ENCODE measurements around the gene PLEKHG3.
"Not testable (repeated sequence)": the region's sequence is repeated elsewhere in the genome, so short reads cannot be mapped to it uniquely, and the experiment has no call there.

The PLEKHG3 gene

DNA sequence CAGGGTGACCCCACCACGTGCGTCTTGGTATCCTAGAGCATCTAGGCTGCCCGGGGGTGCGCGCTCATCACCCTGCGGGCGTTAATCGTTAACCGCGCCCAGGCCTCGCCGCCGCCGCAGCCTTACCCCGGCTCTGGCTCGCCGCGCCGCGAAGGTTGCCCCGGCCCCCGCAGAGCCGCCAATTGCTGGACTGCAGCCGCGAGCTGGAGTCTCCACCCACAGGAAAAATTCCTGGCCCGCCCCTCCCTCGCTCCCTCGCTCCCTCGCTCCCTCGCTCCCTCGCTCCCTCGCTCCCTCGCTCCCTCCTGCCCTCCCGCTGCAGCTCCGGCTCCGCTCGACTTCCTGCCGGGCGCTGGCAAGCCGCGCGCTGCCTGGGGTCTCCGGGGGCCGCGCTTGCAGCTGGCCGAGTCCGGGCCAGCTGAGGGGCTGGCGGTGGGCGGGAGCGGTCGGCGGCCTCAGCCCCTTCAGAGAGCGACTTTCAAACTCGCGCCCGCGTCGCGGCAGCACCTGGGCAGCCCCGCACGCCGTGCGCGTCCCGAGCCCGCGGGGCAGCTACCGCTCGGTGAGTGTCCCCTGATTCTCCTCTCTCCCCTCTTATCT, at the start of gene PLEKHG3:
PLEKHG3 (plus strand) TSS at position 282 of the 600 bp plus-strand sequence. CDS start 23,208 bp downstream, outside the sequence.
- in situ Hi-C loops (cut with HindIII; ENCODE audit: low sequenced_read_pairs): no loop called here

DNA sequence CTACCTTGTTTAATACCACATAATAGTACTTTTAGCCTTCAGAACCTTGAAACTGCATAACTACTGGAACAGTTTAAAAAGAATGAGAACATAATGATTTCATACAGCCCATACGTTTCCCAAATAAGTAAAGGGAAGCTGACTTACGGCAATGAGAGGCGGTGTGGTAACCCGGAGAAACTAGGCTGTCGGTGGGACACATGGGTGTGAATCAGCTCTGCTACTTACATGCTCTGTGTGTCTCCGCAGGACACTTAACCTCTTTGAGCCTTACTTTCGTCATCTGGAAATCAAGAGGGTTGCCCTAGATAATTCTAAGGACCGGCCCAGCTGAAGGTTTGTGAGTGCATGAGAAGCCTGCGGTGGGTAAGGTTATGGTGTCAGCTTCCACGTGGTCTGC, 49.3 kb upstream of the PLEKHG3 start:
- in situ Hi-C loops (cut with HindIII; ENCODE audit: low sequenced_read_pairs): no loop called here

DNA sequence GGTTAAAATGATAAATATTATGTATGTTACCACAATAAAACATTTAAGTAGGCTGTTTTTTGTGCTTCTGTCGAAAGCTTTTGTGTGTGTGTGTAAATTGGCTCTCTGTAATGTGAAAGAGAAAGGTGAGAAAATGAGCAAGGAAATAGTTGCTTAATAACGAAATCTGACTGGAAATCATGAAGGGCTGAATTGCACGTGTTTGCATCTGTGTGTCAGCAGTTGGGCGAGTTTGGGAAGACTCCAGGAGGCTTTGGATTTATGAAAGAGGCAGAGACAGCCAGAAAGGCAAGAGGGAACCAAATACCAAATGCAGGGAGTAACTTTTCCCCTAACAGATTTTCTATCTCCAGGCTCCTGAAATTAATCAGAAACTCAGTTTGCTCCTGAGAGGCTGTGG, 47.2 kb upstream of the PLEKHG3 start:
- in situ Hi-C loops (cut with HindIII; ENCODE audit: low sequenced_read_pairs): no loop called here

DNA sequence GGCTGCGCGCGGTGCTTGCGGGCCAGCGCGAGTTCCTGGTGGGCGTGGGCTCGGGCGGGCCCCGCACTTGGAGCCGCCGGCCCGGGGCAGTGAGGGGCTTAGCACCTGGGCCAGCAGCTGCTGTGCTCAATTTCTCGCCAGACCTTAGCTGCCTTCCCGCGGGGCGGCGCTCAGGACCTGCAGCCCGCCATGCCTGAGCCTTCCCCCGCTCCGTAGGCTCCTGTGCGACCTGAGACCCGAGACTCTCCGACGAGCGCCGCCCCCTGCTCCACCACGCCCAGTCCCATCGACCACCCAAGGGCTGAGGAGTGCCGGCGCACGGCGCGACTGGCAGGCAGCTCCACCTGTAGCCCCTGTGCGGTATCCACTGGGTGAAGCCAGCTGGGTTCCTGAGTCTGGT, 46.0 kb upstream of the PLEKHG3 start:
- in situ Hi-C loops (cut with HindIII; ENCODE audit: low sequenced_read_pairs): no loop called here

DNA sequence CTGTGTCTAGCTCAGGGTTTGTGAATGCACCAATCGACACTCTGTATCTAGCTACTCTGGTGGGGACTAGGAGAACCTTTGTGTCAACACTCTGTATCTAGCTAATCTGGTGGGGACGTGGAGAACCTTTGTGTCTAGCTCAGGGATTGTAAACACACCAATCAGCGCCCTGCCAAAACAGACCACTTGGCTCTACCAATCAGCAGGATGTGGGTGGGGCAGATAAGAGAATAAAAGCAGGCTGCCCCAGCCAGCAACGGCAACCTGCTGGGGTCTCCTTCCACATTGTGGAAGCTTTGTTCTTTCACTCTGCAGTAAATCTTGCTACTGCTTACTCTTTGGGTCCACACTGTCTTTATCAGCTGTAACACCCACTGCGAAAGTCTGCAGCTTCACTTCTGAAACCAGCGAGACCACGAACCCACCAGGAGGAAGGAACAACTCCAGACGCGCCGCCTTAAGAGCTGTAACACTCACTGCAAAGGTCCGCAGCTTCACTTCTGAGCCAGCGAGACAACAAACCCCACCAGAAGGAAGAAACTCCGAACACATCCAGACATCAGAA, 45.4 kb upstream of the PLEKHG3 start:
- in situ Hi-C loops (cut with HindIII; ENCODE audit: low sequenced_read_pairs): not testable (repeated sequence)

DNA sequence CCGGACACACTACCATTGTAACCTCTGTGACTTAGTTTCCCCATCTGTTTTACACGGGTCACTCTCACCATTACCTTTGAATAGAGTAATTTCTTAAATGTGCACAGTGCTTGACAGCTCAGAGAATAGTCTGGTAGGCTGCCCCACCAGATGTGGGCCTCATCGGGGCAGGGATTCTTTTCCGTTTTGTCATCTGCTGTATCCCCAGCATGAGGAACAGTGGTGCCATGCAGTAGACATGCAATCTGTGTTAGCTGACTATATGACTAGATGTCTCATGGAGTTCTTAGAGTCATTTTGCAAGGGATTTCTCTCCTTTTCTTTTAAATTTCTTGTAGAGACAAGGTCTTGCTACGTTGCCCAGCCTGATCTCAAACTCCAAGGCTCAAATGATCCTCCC, 44.9 kb upstream of the PLEKHG3 start:
- in situ Hi-C loops (cut with HindIII; ENCODE audit: low sequenced_read_pairs): no loop called here

DNA sequence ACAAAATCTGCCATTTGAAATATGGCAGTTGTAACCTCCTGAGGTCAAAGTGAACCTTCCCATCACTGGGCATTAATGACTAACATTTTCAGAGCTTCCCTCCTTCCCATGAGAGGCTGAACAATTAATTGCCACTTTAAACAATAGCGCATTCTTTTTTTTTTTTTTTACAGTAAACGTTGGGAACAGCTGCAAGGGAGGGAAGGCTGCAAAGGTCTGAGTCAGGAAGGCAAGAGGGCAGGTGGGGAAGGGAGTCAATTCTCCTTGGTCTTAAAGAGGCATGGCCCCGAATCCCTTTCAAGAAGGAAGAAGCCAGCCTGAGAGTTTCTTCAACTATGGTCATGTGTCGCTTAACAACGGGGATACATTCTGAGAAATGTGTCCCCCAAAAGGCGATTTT, 41.0 kb upstream of the PLEKHG3 start:
- in situ Hi-C loops (cut with HindIII; ENCODE audit: low sequenced_read_pairs): no loop called here

DNA sequence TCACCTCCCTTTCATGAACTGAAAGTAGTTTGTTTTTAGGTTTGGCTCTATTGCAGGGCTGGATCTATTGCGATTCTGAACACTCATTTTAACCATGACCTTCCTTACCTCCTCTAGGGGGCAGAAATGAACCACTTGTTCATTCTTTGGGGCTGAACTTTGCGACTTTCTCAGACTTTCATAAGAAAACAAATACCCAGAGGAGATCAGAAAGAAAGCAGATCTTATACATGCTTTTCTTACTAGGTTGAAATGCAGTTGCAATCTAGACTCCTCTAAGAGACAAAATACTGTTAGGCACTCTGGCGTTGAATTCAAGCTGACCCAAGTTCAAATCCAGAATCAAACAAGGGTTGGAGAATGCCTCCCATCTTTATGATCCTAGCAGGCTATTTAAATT, 32.6 kb upstream of the PLEKHG3 start:
- in situ Hi-C loops (cut with HindIII; ENCODE audit: low sequenced_read_pairs): no loop called here

DNA sequence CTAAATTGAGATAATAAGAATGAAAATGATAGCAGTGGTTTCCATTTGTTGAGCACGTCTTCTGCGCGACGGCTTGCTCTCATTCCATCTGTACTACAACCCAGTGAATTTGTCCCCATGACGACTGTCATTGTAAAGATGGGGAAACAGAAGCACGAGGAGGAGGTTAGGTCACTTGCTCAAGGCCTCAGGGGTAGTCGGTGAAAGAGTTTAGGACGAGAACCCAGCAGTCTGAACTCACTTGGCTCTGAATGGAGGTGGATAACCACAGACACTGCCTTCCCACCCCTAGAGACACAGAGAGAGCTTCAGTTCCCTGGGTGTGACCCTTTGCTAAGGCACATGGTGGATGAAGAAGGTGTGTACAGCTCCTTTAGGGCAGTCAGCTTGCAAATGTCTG, 30.9 kb upstream of the PLEKHG3 start:
- in situ Hi-C loops (cut with HindIII; ENCODE audit: low sequenced_read_pairs): no loop called here

DNA sequence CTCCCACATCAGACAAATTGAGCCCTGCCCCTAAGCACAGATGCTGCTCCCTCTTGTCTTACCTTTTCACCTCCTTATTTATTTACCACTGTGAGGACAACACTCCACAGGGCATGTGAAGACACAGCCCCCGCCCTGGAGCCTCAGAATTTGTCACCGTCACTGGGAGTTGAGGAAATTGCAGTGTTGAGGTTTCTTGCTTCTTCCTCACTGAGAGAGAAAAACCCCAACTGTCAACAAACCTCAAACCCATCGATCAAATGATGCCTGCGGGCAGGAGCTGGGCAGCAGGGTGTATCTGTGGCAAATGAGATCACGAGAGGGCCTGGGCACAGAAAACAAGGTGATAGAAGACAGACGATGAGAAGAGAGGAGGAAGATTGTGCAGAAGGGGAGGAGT, 30.5 kb upstream of the PLEKHG3 start:
- in situ Hi-C loops (cut with HindIII; ENCODE audit: low sequenced_read_pairs): no loop called here

DNA sequence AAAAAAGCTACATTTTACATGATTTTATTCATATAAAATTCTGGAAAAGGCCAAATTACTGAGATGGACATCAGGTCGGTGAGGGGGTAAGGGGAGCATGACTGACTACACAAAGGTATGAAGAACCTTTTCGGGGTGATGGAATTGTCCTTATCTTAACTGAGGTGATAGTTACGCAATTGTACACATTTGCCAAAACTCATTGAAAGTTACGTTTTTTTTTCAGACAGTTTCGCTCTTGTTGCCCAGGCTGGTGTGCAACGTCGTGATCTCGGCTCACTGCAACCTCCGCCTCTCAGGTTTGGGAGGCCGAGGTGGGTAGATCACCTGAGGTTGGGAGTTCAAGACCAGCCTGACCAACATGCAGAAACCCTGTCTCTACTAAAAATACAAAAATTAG, 29.4 kb upstream of the PLEKHG3 start:
- in situ Hi-C loops (cut with HindIII; ENCODE audit: low sequenced_read_pairs): no loop called here

DNA sequence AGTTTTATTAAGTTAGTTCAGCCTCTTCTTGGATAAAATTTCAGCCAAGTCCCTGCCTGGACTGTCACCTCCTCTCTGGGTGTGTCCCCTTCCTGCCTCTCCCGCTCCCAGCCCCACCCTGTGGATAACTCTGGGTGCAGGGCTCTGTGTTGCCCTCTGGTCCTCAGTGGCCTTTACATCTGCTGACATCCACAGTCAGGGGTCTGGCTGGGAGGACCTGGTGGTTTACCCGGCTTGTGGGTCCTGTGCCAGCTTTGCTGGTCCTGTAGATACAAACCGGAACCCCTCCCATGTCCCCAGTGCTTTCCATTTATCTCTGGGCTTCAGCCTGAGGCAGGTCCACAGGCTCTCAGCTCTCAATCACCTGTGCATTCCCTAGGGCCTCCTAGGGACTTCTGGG, 28.9 kb upstream of the PLEKHG3 start:
- in situ Hi-C loops (cut with HindIII; ENCODE audit: low sequenced_read_pairs): no loop called here

DNA sequence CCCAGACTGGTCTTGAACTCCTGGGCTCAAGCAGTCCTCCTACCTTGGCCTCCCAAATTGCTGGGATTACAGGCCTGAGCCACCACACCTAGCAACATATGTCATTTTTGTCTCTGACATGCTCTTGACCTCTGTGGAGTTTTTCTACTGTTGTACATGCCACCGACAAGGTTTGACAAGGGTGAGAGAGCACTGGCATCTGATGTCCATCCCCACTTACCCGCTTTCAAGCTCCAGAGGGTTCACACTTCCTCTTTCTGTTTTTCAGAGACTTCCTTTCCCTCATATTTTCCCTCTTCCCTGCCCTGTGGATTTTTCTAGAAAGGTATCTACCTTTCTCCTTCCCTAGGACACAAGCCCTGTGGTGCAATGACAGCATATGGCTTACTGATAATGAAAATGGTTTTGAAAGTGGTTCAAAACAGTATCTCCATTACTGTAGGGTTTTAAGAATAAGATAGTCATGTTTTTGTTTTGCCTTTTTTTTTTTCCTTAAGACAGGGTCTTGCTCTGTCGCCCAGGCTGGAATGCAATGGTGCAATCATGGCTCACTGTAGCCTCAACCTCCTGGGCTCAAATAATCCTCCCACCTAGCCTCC, 27.7 kb upstream of the PLEKHG3 start:
- in situ Hi-C loops (cut with HindIII; ENCODE audit: low sequenced_read_pairs): no loop called here

DNA sequence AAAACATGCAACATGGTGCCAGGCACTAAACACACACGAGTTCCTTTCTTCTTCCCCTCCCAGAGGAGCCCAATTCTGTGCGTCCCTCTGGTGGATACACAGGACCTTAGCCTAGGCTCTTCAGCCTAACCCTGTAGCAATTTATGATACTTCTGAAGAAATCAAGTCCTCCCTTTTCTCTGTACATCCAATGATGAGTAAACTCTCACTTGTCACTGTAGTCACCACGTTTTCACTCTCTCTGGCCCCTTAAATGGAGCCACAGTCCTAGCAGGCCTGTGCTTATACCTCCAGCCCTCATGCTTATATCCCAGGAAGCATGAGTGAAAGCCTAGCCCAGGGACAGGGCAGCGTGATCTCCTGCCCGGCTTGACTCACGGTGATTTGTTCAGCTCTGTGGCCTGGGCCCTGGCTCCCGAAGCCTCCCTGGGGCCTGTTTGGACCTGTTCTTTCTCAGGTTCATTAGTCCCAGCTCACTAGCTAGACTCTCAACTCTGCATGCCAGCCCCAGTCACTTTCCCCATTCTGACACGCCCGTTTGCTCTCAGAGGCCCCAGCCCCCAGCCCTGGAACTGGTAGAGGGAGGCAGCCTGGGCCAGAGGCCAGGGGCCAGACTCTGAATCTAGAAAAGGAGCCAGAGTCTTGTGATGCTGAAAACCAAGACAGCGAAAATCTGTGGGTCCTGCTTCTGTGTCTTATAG, 24.1 kb upstream of the PLEKHG3 start:
- in situ Hi-C loops (cut with HindIII; ENCODE audit: low sequenced_read_pairs): no loop called here

DNA sequence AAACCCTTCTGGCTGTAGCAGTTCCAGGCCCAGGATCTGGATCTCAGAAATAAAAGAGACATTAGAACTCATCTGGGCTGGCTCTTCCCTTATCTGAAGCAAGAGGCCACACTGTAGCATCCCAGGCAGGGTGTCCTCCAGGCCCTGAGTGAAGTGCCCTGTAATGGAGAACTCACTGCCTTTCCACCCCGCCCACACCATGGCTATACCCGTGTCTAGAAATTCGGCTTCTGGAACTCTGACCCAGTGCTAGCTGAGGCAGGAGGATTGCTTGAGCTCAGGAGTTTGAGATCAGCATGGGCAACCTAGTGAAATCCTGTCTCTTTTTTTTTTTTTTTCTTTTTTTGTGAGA, 23.5 kb upstream of the PLEKHG3 start:
- in situ Hi-C loops (cut with HindIII; ENCODE audit: low sequenced_read_pairs): no loop called here

DNA sequence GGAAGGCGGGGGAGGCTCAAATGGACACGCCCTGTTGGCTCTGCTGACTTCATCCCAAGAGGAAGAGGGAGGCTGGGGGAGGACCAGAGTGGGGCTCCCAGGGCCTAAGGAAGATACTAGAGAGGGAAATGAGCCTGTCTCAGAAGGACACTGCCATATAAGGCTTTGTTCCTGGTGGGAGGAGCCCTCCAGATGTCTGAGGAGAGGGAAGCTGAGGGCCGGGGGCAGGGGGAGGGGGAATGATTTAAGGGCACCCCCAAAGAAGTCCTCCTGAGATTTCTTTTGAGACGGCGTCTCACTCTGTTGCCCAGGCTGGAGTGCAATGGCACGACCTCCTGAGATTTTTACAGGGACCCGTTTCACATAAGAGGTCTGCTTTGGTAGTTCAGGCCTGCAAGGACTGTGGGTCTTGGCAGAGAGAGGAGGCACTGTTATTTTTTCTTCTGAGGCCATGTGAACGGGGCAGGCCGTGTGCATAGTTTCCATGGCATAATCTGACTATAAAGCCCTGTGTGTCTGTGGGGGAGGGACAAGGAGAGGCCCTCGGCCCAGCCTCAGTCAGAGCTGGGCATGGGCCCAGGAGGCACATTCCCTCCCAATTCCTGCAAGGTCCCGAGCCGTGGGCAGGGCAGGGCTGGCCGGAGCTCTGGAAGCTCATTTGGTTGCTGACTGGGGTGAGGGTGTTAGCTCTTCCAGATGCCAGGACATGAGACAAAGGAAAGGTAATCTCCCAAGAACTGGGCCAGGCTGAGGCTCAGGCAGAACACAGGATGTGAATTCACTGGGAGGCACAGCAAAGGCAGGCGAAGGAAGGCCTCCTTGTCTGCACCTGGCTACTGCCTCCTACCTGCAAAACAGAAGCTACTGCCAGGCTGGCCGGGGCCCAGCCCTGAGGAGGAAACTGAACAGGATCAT, 22.2 kb upstream of the PLEKHG3 start:
- in situ Hi-C loops (cut with HindIII; ENCODE audit: low sequenced_read_pairs): no loop called here

DNA sequence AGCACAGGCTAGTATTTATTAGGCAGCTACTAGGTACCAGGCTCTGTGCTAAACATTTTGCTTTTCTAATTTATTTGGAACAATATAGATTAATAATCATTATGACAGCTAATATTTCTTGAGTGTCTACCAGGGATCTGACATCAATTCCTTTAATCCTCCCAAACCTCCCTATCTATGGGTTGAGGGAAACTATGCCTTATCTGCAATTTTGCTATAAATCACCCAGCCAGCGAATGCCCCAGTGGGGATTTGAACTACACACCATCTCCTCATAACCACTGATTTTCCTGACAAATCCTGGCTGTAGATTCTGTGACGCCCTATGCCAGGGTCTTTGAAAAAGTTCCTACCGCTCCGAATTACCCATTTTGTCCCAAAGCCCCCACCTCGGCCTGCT, 21.4 kb upstream of the PLEKHG3 start:
- in situ Hi-C loops (cut with HindIII; ENCODE audit: low sequenced_read_pairs): no loop called here

DNA sequence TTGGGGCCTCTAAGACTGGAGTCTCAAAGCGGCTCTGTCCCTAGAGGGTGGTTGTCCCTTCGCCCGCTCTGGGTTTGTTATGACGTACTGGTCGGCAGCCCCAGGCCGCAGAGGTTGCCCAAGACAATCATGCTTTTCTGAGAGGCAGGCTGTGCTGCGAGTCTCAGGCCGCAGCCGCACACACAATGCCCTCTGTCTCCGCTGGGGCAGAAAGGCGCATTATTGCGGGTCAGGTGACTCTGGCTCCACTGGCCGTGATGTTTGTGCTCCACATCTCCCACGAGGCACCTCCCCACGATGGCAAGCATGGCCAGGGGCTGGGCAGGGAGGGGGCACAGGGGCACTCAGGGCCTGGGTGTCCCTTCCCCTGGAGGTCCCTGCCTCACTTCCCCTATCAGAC, 21.0 kb upstream of the PLEKHG3 start:
- in situ Hi-C loops (cut with HindIII; ENCODE audit: low sequenced_read_pairs): no loop called here

DNA sequence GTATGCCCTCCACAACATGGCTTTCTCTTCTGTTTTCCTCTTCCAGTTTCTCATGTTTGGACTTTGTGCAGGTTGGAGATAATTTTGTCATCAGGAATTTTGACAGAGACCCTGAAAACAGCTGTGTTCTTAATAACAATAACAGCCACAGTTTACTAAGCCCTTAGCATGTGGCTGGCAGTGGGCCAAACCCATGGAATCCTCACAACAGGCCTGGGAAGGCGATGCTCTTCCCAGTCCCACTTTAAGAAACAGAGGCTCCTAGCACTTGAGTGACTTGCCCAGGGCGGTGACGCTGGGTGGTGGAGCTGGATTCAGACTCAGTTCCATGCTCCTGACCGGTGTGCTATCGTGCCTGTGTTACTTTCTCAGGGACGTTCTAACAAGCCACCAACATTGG, 20.1 kb upstream of the PLEKHG3 start:
- in situ Hi-C loops (cut with HindIII; ENCODE audit: low sequenced_read_pairs): no loop called here

DNA sequence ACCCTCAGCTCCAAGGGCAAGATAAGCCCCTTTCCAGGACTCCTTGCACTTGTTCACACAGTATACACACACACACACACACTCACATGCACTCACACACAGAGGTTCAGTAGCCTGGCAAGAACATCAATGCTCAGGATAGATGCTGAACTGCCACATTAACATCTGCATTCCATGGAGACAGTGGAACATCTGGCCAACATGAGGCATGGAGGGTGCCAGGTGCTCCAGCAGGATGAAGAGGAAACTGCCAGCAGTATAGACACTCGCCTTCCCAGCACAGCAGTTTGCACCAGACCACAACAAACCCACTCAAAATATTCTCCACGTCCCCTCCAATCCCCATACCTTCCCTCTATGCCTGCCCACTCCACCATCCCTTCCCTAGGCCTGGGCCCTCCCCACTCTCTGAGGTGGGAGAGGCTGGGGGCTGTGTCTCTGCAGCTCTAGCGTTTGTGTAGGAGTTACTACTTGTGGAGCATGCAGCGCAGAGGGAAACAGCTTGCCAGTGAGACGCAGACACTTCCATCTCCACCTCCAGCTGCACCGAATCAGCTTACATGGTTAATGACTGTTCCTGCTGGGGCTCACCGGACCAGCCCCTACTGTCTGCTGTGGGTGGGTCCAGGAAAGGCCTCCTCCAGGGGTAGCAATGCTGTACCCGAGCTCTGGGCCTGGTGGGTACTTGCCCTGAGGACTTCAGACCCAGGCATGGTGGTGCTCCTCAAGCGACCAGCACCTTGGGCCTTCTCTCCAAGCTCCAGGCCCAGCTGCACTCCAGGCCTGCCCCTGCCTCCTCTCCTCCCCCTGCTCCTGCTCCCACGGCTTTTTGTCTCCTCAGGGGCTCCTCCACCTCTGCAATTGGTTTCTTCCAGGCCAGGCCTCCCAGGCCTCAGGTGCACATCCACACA, 18.6 kb upstream of the PLEKHG3 start:
- in situ Hi-C loops (cut with HindIII; ENCODE audit: low sequenced_read_pairs): no loop called here

Measured in DLD1 (cell line).